Stomach (tissue), 9 donors: ENCODE measurements around the gene HPD. TPM values are rescaled to one million over a fixed set of nuclear protein-coding genes. Genes with fewer than 3 reads are reported as not detected.

Experiments
- DNase-seq, 2 donors: peaks; one replicate each; pipeline versions ENCODE4 v3.0.0 to v3.0.0-alpha.2; 2013 to 2019
- H3K27ac ChIP-seq, 5 donors: fragments of 200-600 bp in 4 of 5; sonication (generic) in 4 of 5; one replicate each; pipeline ENCODE4 v1.5.1; 2013 to 2019; ENCODE audit warnings: mild to moderate bottlenecking in 1 of 5, moderate library complexity in 1 of 5
- H3K27me3 ChIP-seq, 3 donors: fragments of 200-600 bp; sonication (generic); one replicate each; pipeline ENCODE4 v1.5.1; 2017 to 2019; ENCODE audit warnings: mixed run types in 1 of 3
- H3K36me3 ChIP-seq, 4 donors: fragments of 200-600 bp; sonication (generic); 1 replicate in 3 of 4; 2 replicates in 1 of 4; pipeline ENCODE4 v1.5.1; 2016 to 2019
- H3K4me1 ChIP-seq, 4 donors: fragments of 200-600 bp; sonication (generic); one replicate each; pipeline ENCODE4 v1.5.1; 2016 to 2019
- H3K4me3 ChIP-seq, 4 donors: fragments of 200-600 bp; sonication (generic) in 3 of 4; one replicate each; pipeline ENCODE4 v1.5.1; 2016 to 2019; ENCODE audit warnings: mild to moderate bottlenecking in 1 of 4
- H3K9me3 ChIP-seq, 4 donors: fragments of 200-600 bp; sonication (generic); one replicate each; pipeline ENCODE4 v1.5.1; 2016 to 2019
- EP300 ChIP-seq: sonication (generic); formaldehyde crosslinking; IDR thresholded peaks from one replicate; pipeline ENCODE4 v1.6.1; 2017; ENCODE audit warnings: antibody characterized with exemption
- POLR2A ChIP-seq, 4 donors: fragments of 450-650 bp; IDR thresholded peaks; one replicate each; pipeline ENCODE4 v1.6.1; 2016; ENCODE audit warnings: antibody characterized with exemption in 4 of 4, control low read depth in 2 of 4, mild to moderate bottlenecking in 1 of 4, moderate library complexity in 1 of 4
- POLR2AphosphoS5 ChIP-seq, 3 donors: sonication (generic); formaldehyde crosslinking; IDR thresholded peaks; one replicate each; pipeline ENCODE4 v1.6.1; 2016; ENCODE audit warnings: antibody characterized with exemption in 3 of 3
- WGBS, 5 donors: extraction: QIAGEN DNeasy Blood & Tissue Kit in 3 of 5; methylation state at CpG; one replicate each; pipeline versions ENCODE4 v1.1.5 to v1.1.7; 2013 to 2018; 5-methylcytosine and 5-hydroxymethylcytosine counted together
- intact Hi-C: fragments of 100-400 bp; cut with DNase I; formaldehyde crosslinking; loops from one replicate; pipeline ENCODE4 v1.15.1; 2023; ENCODE audit warnings: low total_unique reads
- polyA plus RNA-seq, 3 donors: library from polyadenylated mRNA; stranded (reverse); fragments of 200-250 nt; gene quantifications; one replicate each; pipeline ENCODE4 v1.2.3, GENCODE V29; 2013
- total RNA-seq, 5 donors: library from RNA; depleted of rRNA; stranded (reverse); fragments of >200 nt; gene quantifications; one replicate each; pipeline versions ENCODE4 v1.1.0 to v1.2.3, GENCODE V29; 2014 to 2016
- TF ChIP-seq, protein P1 (sequence below), 7 experiments: fragments of 450-650 bp in 4 of 7; fragments of 200-600 bp in 3 of 7; sonication (generic) in 3 of 7; IDR thresholded peaks; one replicate each; pipeline ENCODE4 v1.5.1; 2016 to 2019; ENCODE audit warnings: antibody characterized with exemption in 7 of 7, control low read depth in 2 of 7, mild to moderate bottlenecking in 1 of 7
- donor health status: healthy with polysubstance abuse.
- donor health status: Bipolar disorder and iron deficiency.
- donor health status: healthy.

The HPD gene
- total and polyA plus RNA-seq, 8 donors = 0.40 to 3.1 (median 0.73) TPM; not detected in 5

DNA sequence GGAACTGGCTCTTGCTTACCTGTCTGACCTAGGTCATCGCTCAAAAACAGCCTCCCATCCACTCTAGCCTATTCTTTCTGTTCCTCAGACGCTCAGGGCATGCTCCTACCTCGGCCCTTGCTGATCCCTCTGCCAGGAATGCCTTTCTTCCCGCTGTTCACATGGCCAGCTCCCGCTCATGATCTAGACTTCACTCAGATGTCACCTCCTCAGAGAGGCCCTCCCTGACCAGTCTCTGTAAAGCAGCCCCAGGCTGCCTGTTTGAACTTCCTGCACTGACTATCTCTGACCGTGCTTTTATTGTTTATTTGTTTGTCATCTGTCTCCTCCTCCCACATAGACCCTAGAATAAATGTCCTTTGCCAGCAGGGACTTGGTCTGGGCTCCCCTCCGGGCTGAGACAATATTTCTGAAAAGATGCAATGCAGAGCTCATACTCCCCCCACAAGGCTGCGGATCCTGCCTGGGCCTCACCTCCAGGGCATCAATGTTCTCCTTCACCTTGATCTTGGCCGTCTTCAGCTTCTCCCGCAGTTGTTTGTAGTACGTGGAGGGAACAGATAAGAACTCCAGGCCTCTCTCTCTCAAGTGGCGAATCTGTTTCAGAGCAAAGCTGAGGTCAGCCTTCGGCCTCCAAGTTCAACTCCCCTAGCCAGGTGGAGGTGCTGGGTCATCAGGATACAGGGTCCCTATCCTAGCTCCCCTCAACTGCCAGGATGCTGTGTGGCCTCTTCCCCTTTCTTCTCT, 15.2 kb downstream of the HPD start:
- intact Hi-C loops = no loop called here
- WGBS, 5 donors = 37 to 69% (median 49%) methylated on average over 13 of the region's 13 CpGs

DNA sequence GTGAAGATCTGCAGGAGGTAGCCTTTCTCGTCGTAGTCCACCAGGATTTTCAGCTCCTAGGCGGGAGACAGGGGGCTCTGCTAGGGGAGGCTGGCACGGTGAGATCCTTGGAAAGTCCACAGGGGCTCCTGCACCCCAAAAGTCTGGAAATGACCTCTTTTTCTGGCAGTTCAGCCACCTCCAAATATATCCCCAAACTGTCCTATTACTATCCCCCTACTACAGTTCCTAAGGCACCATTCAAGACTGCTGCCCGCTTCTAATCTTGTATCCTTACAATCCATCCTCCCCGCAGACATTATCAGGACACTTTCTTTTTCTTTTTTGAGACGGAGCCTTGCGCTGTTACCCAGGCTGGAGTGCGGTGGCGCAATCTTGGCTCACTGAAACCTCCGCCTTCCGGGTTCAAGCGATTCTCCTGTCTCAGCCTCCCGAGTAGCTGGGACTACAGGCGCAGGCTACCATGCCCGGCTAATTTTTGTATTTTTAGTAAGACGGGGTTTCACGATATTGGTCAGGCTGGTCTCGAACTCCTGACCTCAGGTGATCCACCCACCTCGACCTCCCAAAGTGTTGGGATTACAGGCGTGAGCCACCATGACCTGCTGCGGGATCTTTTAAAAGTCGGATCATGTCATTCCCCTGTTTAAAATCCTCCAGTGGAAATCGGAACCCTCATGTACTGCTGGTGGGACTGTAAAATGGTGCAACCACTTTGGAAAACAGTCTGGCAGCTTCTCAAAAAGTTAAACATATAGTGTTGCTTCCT, 18.5 kb downstream of the HPD start:
- TF ChIP-seq EP300 = no peak
- no peak for TF ChIP-seq POLR2A (IDR thresholded peaks at IDR 0.05)
- TF ChIP-seq, protein P1, sequence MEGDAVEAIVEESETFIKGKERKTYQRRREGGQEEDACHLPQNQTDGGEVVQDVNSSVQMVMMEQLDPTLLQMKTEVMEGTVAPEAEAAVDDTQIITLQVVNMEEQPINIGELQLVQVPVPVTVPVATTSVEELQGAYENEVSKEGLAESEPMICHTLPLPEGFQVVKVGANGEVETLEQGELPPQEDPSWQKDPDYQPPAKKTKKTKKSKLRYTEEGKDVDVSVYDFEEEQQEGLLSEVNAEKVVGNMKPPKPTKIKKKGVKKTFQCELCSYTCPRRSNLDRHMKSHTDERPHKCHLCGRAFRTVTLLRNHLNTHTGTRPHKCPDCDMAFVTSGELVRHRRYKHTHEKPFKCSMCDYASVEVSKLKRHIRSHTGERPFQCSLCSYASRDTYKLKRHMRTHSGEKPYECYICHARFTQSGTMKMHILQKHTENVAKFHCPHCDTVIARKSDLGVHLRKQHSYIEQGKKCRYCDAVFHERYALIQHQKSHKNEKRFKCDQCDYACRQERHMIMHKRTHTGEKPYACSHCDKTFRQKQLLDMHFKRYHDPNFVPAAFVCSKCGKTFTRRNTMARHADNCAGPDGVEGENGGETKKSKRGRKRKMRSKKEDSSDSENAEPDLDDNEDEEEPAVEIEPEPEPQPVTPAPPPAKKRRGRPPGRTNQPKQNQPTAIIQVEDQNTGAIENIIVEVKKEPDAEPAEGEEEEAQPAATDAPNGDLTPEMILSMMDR (IDR thresholded peaks at IDR 0.05) = no peak
- no peak for TF ChIP-seq POLR2AphosphoS5 (IDR thresholded peaks at IDR 0.05)
- Histone ChIP-seq H3K27ac (peak overlapping the region; percentile 75 to 85 (median 82)), H3K27me3 (no peaks in the 10 kb centered on the region), H3K4me1 (peaks cover 4 to 22% (median 16%) of the 10 kb centered on the region in 4 donors), H3K36me3 (no peaks in the 10 kb centered on the region), H3K4me3 (peak overlapping the region; percentile 54 to 68 (median 59)), H3K9me3 (no peaks in the 10 kb centered on the region)
- intact Hi-C loops = no loop called here
- WGBS, 5 donors = 65 to 71% (median 67%) methylated on average over 24 of the region's 24 CpGs
- no peak for DNase-seq

More for the DNA sequence above, 15.2 kb downstream of the HPD start:
- DNase-seq = no peak
- peaks cover 4 to 22% (median 15%) of the 10 kb centered on the region in 4 donors for H3K4me1 ChIP-seq
- H3K27ac ChIP-seq = no peak overlapping the region
- no peaks in the 10 kb centered on the region for H3K9me3 ChIP-seq
- no peaks in the 10 kb centered on the region for H3K36me3 ChIP-seq
- H3K27me3 ChIP-seq = no peaks in the 10 kb centered on the region
- no peak for TF ChIP-seq POLR2AphosphoS5 (IDR thresholded peaks at IDR 0.05)
- TF ChIP-seq, protein P1 (IDR thresholded peaks at IDR 0.05) = no peak
- no peak for TF ChIP-seq POLR2A (IDR thresholded peaks at IDR 0.05)
- no peak for TF ChIP-seq EP300
- H3K4me3 ChIP-seq = no peak overlapping the region

DNA sequence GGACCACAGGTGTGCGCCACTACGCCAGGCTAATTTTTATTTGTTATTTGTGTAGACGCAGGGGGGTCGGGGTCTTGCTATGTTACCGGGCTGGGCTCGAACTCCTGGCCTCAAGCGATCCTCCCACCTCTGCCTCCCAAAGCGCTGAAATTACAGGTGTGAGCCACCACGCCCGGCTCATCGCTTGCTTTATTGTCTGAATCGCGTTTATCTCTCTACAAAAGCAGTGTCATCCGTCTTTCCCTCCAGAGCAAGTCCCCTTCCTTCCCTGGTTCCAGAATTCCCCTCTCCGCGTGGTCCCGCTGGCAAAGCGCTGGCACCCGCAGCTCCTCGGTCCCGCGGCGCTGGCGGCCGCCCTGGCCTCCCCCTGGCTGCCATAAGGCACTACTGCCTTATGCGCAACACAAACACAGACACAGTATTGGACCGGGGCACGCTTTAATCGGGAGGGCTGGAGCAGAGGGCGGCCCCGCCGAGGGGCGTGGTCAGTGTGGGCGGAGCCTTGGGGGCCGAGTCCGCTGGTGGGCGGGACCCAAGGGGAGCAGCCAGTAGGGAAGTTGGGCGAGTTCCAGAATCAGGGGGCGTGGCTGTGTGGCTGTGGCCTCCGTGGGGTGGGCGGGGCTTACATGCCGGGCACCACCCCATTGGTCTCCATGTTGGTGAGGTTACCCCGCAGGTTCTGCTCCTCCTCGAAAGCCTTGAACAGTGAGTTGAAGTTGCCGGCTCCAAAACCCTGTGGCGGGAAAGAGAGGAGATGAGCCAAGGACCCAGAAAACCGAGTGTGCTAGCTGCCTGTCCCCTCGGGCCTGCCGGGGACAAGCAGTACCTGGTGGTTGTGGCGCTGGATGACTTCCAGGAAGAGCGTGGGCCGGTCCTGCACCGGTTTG, 19.3 kb downstream of the HPD start:
- H3K27me3 ChIP-seq = no peaks in the 10 kb centered on the region
- peak overlapping the region; percentile 54 to 68 (median 59) for H3K4me3 ChIP-seq
- TF ChIP-seq EP300 = no peak
- TF ChIP-seq, protein P1 (IDR thresholded peaks at IDR 0.05) = peak in 5 of 7 experiments; percentile 47 to 67 (median 48)
- TF ChIP-seq POLR2A (IDR thresholded peaks at IDR 0.05) = no peak
- peak; percentile 73 to 90 (median 82) for TF ChIP-seq POLR2AphosphoS5 (IDR thresholded peaks at IDR 0.05)
- DNase-seq = peak; percentile 99 to 100
- intact Hi-C loops = no loop called here
- H3K27ac ChIP-seq = peak overlapping the region; percentile 75 to 85 (median 82)
- peaks cover 4 to 22% (median 16%) of the 10 kb centered on the region in 4 donors for H3K4me1 ChIP-seq
- H3K9me3 ChIP-seq = no peaks in the 10 kb centered on the region
- H3K36me3 ChIP-seq = no peaks in the 10 kb centered on the region
- WGBS, 5 donors = 10 to 14% (median 11%) methylated on average over 38 to 53 of the region's 53 CpGs

DNA sequence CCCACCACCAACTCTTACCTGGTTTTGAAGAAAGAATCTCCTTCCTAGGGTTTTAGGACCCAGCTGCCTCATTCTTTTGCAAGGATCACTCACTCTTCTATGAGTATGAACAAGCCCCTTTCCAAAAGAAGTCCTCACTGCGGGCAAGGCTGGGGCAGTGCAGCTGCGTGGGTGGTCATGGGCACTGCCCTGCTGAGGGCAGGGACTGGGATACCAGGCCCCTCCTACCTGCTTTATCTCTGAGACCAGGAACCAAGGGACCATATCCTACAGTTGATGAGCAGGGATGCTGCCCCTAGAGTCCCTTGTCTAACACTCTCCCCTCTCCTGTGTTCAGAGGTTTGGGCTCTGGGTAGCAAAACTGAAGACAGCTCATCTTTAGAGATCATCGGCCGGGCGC, 20.5 kb downstream of the HPD start:
- Histone ChIP-seq H3K4me3 (no peak overlapping the region), H3K4me1 (peaks cover 4 to 22% (median 16%) of the 10 kb centered on the region in 4 donors), H3K27ac (no peak overlapping the region), H3K9me3 (no peaks in the 10 kb centered on the region), H3K36me3 (no peaks in the 10 kb centered on the region), H3K27me3 (no peaks in the 10 kb centered on the region)
- intact Hi-C loops = no loop called here
- 79 to 94% (median 84%) methylated on average over 5 of the region's 5 CpGs for WGBS, 5 donors
- DNase-seq = no peak
- no peak for TF ChIP-seq POLR2A (IDR thresholded peaks at IDR 0.05)
- TF ChIP-seq, protein P1 (IDR thresholded peaks at IDR 0.05) = no peak
- TF ChIP-seq POLR2AphosphoS5 (IDR thresholded peaks at IDR 0.05) = no peak
- no peak for TF ChIP-seq EP300
